Measurements from ENCODE around the gene EIF2B2. TPM values are rescaled to one million over a fixed set of nuclear protein-coding genes. Genes with fewer than 3 reads are reported as not detected.

EIF2B2 gene
- total RNA-seq, 1 donor from 2014 or later = 36.1 TPM

DNA sequence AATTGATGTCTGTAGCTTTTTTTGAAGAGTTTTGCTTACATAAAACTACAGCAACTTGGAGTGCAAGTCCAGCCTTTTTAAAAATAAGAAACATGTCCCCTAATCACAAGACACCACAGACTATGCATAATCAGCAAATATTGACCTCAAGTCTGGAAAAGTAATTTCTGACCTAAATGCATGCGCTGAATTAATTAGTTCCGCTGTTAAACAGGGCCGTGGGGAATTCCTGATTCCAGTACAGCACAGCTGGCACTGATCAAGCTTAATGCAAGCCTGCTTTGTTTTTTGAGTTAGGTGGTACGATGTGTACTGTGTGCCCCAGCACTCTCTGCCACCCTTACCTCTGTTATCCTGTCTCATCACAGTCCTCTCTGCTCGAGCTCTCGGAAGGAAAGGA, 39.3 kb downstream of the EIF2B2 start:
- peaks cover 5% of the 10 kb centered on the region for H3K4me1 Mint-ChIP-seq (ENCODE audit: low read depth)

GRCh38 chr14:75044322-75044721, 41.6 kb downstream of the EIF2B2 start:
- Mint-ChIP-seq H3K4me1 (ENCODE audit: low read depth) (peaks cover 5% of the 10 kb centered on the region), H3K27me3 (no peaks in the 10 kb centered on the region), H3K27ac (no peak overlapping the region), H3K9me3 (ENCODE audit: low read depth) (no peaks in the 10 kb centered on the region), H3K4me3 (ENCODE audit: low read depth) (no peak overlapping the region), H3K36me3 (ENCODE audit: insufficient read depth) (peaks cover 12% of the 10 kb centered on the region)
- no peak for DNase-seq (ENCODE audit: low spot score, unreplicated experiment)
- TF ChIP-seq, protein P1, sequence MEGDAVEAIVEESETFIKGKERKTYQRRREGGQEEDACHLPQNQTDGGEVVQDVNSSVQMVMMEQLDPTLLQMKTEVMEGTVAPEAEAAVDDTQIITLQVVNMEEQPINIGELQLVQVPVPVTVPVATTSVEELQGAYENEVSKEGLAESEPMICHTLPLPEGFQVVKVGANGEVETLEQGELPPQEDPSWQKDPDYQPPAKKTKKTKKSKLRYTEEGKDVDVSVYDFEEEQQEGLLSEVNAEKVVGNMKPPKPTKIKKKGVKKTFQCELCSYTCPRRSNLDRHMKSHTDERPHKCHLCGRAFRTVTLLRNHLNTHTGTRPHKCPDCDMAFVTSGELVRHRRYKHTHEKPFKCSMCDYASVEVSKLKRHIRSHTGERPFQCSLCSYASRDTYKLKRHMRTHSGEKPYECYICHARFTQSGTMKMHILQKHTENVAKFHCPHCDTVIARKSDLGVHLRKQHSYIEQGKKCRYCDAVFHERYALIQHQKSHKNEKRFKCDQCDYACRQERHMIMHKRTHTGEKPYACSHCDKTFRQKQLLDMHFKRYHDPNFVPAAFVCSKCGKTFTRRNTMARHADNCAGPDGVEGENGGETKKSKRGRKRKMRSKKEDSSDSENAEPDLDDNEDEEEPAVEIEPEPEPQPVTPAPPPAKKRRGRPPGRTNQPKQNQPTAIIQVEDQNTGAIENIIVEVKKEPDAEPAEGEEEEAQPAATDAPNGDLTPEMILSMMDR (IDR thresholded peaks at IDR 0.05; ENCODE audit: unreplicated experiment) = no peak

More for the DNA sequence above, 39.3 kb downstream of the EIF2B2 start:
- no peak overlapping the region for H3K27ac Mint-ChIP-seq
- H3K4me3 Mint-ChIP-seq (ENCODE audit: low read depth) = no peak overlapping the region
- no peaks in the 10 kb centered on the region for H3K9me3 Mint-ChIP-seq (ENCODE audit: low read depth)
- TF ChIP-seq, protein P1 (IDR thresholded peaks at IDR 0.05; ENCODE audit: unreplicated experiment) = no peak
- peaks cover 11% of the 10 kb centered on the region for H3K36me3 Mint-ChIP-seq (ENCODE audit: insufficient read depth)
- H3K27me3 Mint-ChIP-seq = no peaks in the 10 kb centered on the region
- no peak for DNase-seq (ENCODE audit: low spot score, unreplicated experiment)

DNA sequence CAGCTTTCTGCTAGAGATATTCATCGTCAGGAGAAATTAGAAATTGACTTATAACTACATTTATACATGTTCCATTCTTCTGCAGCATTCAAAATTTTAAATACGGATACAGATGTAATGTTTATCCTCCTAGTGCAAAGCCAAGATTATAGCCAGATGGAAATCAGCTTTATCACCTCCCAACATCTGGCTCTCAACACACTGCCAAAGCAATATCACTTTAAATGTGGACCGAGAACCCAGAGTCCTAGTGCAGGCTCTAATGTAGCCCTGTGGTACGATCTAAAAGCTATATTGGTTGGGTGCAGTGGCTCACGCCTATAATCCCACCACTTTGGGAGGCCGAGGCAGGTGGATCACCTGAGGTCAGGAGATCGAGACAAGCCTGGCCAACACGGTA, 42.0 kb downstream of the EIF2B2 start:
- H3K4me3 Mint-ChIP-seq (ENCODE audit: low read depth) = no peak overlapping the region
- H3K9me3 Mint-ChIP-seq (ENCODE audit: low read depth) = no peaks in the 10 kb centered on the region
- no peak overlapping the region for H3K27ac Mint-ChIP-seq
- peaks cover 5% of the 10 kb centered on the region for H3K4me1 Mint-ChIP-seq (ENCODE audit: low read depth)
- H3K36me3 Mint-ChIP-seq (ENCODE audit: insufficient read depth) = peaks cover 13% of the 10 kb centered on the region
- no peak for DNase-seq (ENCODE audit: low spot score, unreplicated experiment)
- TF ChIP-seq, protein P1 (IDR thresholded peaks at IDR 0.05; ENCODE audit: unreplicated experiment) = no peak
- no peaks in the 10 kb centered on the region for H3K27me3 Mint-ChIP-seq

GRCh38 chr14:75046275-75046674, 43.6 kb downstream of the EIF2B2 start:
- TF ChIP-seq, protein P1 (IDR thresholded peaks at IDR 0.05; ENCODE audit: unreplicated experiment) = no peak
- no peak overlapping the region for H3K4me3 Mint-ChIP-seq (ENCODE audit: low read depth)
- H3K27me3 Mint-ChIP-seq = no peaks in the 10 kb centered on the region
- no peaks in the 10 kb centered on the region for H3K9me3 Mint-ChIP-seq (ENCODE audit: low read depth)
- no peak for DNase-seq (ENCODE audit: low spot score, unreplicated experiment)
- no peak overlapping the region for H3K27ac Mint-ChIP-seq
- H3K4me1 Mint-ChIP-seq (ENCODE audit: low read depth) = peaks cover 8% of the 10 kb centered on the region
- peaks cover 14% of the 10 kb centered on the region for H3K36me3 Mint-ChIP-seq (ENCODE audit: insufficient read depth)

DNA sequence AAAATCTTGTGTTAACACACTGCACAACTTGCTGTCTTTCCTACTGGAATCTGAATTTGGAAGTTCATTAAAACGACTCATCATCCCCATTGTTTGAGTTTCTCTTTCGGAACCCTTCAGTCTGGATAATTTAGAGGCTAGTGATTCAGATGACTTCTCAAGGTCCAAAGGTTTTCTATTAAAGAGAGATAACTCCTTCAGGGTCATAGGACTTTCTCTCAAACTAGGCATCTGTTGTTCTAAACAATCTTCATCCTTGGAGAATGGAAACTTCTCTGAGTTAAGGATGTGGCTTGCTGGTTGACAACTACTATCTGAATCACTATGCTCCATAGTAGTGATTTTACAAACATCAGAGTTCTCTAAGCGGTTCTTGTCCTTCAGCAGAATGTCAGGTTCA, 44.2 kb downstream of the EIF2B2 start:
- peaks cover 6% of the 10 kb centered on the region for H3K4me1 Mint-ChIP-seq (ENCODE audit: low read depth)
- H3K36me3 Mint-ChIP-seq (ENCODE audit: insufficient read depth) = peaks cover 13% of the 10 kb centered on the region
- H3K9me3 Mint-ChIP-seq (ENCODE audit: low read depth) = no peaks in the 10 kb centered on the region
- TF ChIP-seq, protein P1 (IDR thresholded peaks at IDR 0.05; ENCODE audit: unreplicated experiment) = no peak
- H3K27me3 Mint-ChIP-seq = no peaks in the 10 kb centered on the region
- no peak overlapping the region for H3K4me3 Mint-ChIP-seq (ENCODE audit: low read depth)
- H3K27ac Mint-ChIP-seq = no peak overlapping the region
- no peak for DNase-seq (ENCODE audit: low spot score, unreplicated experiment)
